HEK293T (cell line): ENCODE measurements around the gene SHPK.

ENCODE experiments used
- CTCF ChIA-PET: fragments of 350-600 bp; formaldehyde crosslinking; extraction: SDS; loops from one replicate; lab custom pipeline; 2021; ENCODE audit warnings: antibody characterized with exemption, inconsistent platforms; lab: Yijun Ruan, JAX
- POLR2A ChIA-PET: fragments of 350-600 bp; formaldehyde crosslinking; extraction: SDS; loops from one replicate; lab custom pipeline; 2020; ENCODE audit warnings: antibody characterized with exemption, inconsistent platforms; lab: Yijun Ruan, JAX
- DNase-seq: peaks from one replicate; pipeline ENCODE4 v3.0.0; 2012; ENCODE audit warnings: mixed read lengths; ENCODE audit errors: extremely low spot score
- ARNT ChIP-seq: fragments of 450-650 bp; IDR thresholded peaks from 2 replicates; pipeline ENCODE4 v1.6.1; 2017; ENCODE audit warnings: mild to moderate bottlenecking
- BHLHE40 ChIP-seq: fragments of 450-650 bp; IDR thresholded peaks from 2 replicates; pipeline ENCODE4 v1.6.1; 2016; ENCODE audit warnings: mild to moderate bottlenecking, moderate library complexity, borderline replicate concordance
- CTBP1 ChIP-seq: fragments of 450-650 bp; IDR thresholded peaks from 2 replicates; pipeline ENCODE4 v1.6.1; 2016; ENCODE audit warnings: borderline replicate concordance
- ELF4 ChIP-seq: fragments of 450-650 bp; IDR thresholded peaks from 2 replicates; pipeline ENCODE4 v1.6.1; 2017; ENCODE audit warnings: antibody characterized with exemption
- FOXA1 ChIP-seq: fragments of 450-650 bp; IDR thresholded peaks from 2 replicates; pipeline ENCODE4 v1.6.1; 2016; ENCODE audit warnings: mild to moderate bottlenecking
- FOXK2 ChIP-seq: fragments of 450-650 bp; IDR thresholded peaks from 2 replicates; pipeline ENCODE4 v1.6.1; 2016; ENCODE audit warnings: mild to moderate bottlenecking
- FOXM1 ChIP-seq: fragments of 450-650 bp; IDR thresholded peaks from 2 replicates; pipeline ENCODE4 v1.6.1; 2017; ENCODE audit warnings: mild to moderate bottlenecking, borderline replicate concordance
- HDGF ChIP-seq: fragments of 450-650 bp; IDR thresholded peaks from 2 replicates; pipeline ENCODE4 v1.6.1; 2017; ENCODE audit warnings: antibody characterized with exemption, borderline replicate concordance
- L3MBTL2 ChIP-seq: fragments of 450-650 bp; conservative IDR thresholded peaks from 2 replicates; pipeline ENCODE4 v1.6.1; 2016; ENCODE audit warnings: mild to moderate bottlenecking
- LEF1 ChIP-seq: fragments of 450-650 bp; IDR thresholded peaks from 2 replicates; pipeline ENCODE4 v1.6.1; 2017; ENCODE audit warnings: mild to moderate bottlenecking, borderline replicate concordance
- NFRKB ChIP-seq: fragments of 450-650 bp; IDR thresholded peaks from 2 replicates; pipeline ENCODE4 v1.6.1; 2016; ENCODE audit warnings: mild to moderate bottlenecking, moderate library complexity
- PKNOX1 ChIP-seq: fragments of 450-650 bp; IDR thresholded peaks from 2 replicates; pipeline ENCODE4 v1.6.1; 2016
- SP1 ChIP-seq: fragments of 450-650 bp; IDR thresholded peaks from 2 replicates; pipeline ENCODE4 v1.6.1; 2017
- SUZ12 ChIP-seq: fragments of 450-650 bp; IDR thresholded peaks from 2 replicates; pipeline ENCODE4 v1.6.1; 2016; ENCODE audit warnings: mild to moderate bottlenecking
- TARDBP ChIP-seq: fragments of 450-650 bp; IDR thresholded peaks from 2 replicates; pipeline ENCODE4 v1.6.1; 2016
- ZNF384 ChIP-seq: fragments of 450-650 bp; IDR thresholded peaks from 2 replicates; pipeline ENCODE4 v1.6.1; 2016

SHPK gene

GRCh38 chr17:3573246-3574100, 62.6 kb downstream of the SHPK start:
- ChIA-PET POLR2A (no interaction called here), CTCF (no interaction called here)

DNA sequence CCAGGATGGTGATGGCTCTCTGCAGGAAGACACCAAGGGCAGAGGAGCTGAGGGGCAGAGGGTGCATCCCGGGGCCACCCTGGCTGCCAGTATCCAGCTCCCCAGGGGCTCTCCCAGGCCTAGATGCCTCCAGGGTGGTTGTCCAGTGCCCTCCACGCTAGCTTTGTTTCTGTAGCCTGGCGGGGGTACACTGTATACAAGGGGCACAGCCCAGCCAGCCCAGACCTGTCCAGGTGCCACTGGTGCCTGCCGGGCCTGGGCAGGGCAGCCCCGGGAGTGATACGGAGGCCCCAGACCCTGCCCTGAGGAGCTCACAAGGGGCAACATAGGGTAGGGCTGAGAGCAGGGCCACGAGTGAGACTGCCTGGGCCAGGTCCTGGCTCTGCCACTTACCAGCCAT, 63.8 kb downstream of the SHPK start:
- ChIA-PET CTCF (no interaction called here), POLR2A (no interaction called here)
- TF ChIP-seq FOXK2: no peak
- no peak for TF ChIP-seq FOXM1
- TF ChIP-seq SP1: no peak
- TF ChIP-seq ELF4: no peak
- no peak for TF ChIP-seq ARNT
- TF ChIP-seq BHLHE40: no peak
- no peak for TF ChIP-seq FOXA1
- no peak for TF ChIP-seq HDGF
- no peak for TF ChIP-seq PKNOX1
- no peak for TF ChIP-seq SUZ12
- TF ChIP-seq CTBP1: no peak
- no peak for TF ChIP-seq LEF1
- TF ChIP-seq ZNF384: no peak
- no peak for TF ChIP-seq TARDBP
- TF ChIP-seq L3MBTL2: no peak
- no peak for TF ChIP-seq NFRKB
- no peak for DNase-seq

More at GRCh38 chr17:3573246-3574100, 62.6 kb downstream of the SHPK start:
- DNase-seq: no peak
- TF ChIP-seq FOXK2 (no peak), SP1 (no peak), HDGF (no peak), PKNOX1 (no peak), LEF1 (no peak), BHLHE40 (no peak), NFRKB (no peak), SUZ12 (no peak), TARDBP (no peak), ELF4 (no peak), ARNT (no peak), L3MBTL2 (no peak), CTBP1 (no peak)

DNA sequence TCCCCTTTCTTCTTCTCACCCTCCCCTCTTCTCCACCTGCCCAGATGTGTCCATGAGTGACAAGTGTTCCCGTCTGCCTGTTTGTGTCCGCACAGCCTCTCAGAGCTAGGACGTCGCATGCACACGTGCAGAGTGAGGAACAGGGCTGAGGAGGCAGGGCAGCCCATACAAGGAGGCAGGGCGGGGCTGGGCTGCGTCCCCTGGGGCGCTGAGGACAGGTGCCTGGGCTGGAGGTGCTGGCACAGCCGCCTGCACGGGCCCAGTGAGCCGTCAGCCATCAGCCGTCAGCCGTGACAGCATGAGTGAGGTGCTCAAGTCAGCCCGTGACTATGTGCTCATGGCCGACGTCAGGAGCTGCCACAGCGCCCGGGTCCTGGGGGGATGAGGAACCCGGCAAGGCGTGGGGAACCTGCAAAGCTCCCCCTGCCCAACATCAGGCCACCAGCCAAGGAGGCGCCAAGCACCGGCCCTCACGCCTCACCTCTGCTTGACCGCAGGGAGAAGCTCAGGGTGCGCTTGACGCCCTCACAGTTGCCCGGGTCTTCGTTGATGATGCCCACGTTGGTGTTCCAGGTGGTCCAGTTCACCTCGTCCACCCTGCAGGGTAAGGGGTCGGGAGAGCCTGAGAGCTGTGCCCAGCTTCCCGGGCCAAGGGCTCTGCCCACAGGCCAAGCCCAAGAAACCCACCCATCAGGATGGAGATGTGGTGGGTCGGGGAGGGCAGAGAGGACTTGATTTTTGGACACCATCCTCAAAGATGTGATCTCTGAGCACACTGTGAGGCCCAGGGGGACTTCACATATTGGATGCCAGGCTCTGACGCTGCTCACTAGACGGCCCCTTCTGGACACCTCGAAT, 64.8 kb downstream of the SHPK start:
- DNase-seq: no peak
- TF ChIP-seq FOXM1 (no peak), HDGF (no peak), LEF1 (no peak), FOXK2 (no peak), ELF4 (no peak), CTBP1 (no peak), BHLHE40 (no peak), SP1 (no peak), SUZ12 (no peak), L3MBTL2 (no peak), PKNOX1 (no peak), ZNF384 (no peak), FOXA1 (no peak), ARNT (no peak), TARDBP (no peak)
- ChIA-PET POLR2A (interaction anchor here (0.6 kb wide), 1 partner anchor 13 kb away, joined by 3 read pairs; no protein-coding TSS in a partner anchor), CTCF (no interaction called here)

- POLR2A ChIA-PET: no interaction called here
- CTCF ChIA-PET: no interaction called here
- TF ChIP-seq SP1 (no peak), ZNF384 (no peak), ARNT (no peak), ELF4 (no peak), TARDBP (no peak)
Observed at GRCh38 chr17:3569534-3570137, 66.4 kb downstream of the SHPK start.

DNA sequence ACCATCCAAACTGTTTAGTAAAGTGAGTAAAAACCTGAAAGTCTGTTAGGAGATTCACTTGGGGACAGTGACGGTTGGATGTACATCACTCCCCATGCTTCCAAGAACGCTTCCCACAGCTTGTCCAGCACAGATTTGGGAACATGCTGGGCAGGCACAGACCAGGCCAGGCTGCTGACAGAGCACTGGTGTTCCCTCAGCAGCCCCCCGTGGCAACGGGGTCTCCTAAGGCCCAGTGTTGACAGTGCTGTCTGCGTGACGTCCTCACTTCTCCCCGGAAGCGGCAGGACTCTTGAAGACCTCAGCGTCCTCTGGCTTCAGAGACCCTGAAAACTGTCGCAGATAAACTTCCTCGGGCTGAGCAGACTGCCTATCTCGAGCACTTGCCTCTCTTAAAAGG, 69.5 kb downstream of the SHPK start:
- CTCF ChIA-PET: no interaction called here
- no peak for DNase-seq
- TF ChIP-seq FOXM1: no peak
- POLR2A ChIA-PET: no interaction called here

More at GRCh38 chr17:3569534-3570137, 66.4 kb downstream of the SHPK start:
- DNase-seq: no peak
